Endodermal cell (in vitro differentiated cells): Measurements from ENCODE around the gene GJB5. TPM values are rescaled to one million over a fixed set of nuclear protein-coding genes. Genes with fewer than 3 reads are reported as not detected.

ENCODE experiments used
- DNase-seq: peaks from one replicate; pipeline ENCODE4 v3.0.0-alpha.2; 2017
- H3K27ac ChIP-seq: 2 replicates; pipeline ENCODE4 v1.5.1; 2013; ENCODE audit warnings: mild to moderate bottlenecking, low read depth, low read length, moderate library complexity
- H3K27me3 ChIP-seq: 2 replicates; pipeline ENCODE4 v1.6.1; 2013; ENCODE audit warnings: mild to moderate bottlenecking, low read length, moderate library complexity; ENCODE audit not compliant: insufficient read depth, control insufficient read depth, poor library complexity, severe bottlenecking
- H3K36me3 ChIP-seq: 2 replicates; pipeline ENCODE4 v1.7.0; 2013; ENCODE audit warnings: mild to moderate bottlenecking, low read length, moderate library complexity; ENCODE audit not compliant: control insufficient read depth, insufficient read depth
- H3K4me1 ChIP-seq: one replicate; pipeline ENCODE4 v1.7.0; 2013; ENCODE audit warnings: low read length; ENCODE audit not compliant: control insufficient read depth, insufficient read depth
- H3K4me3 ChIP-seq: 2 replicates; pipeline ENCODE4 v1.5.1; 2013; ENCODE audit warnings: mild to moderate bottlenecking, low read length, moderate library complexity
- H3K9ac ChIP-seq: 2 replicates; pipeline ENCODE4 v1.6.1; 2013; ENCODE audit warnings: mild to moderate bottlenecking, low read length, moderate library complexity; ENCODE audit not compliant: poor library complexity, severe bottlenecking; ENCODE audit errors: extremely low read depth
- H3K9me3 ChIP-seq: 2 replicates; pipeline ENCODE4 v1.6.1; 2013; ENCODE audit warnings: mild to moderate bottlenecking, low read length, moderate library complexity; ENCODE audit not compliant: control insufficient read depth
- H3K27ac Mint-ChIP-seq: 2 replicates; pipeline ENCODE4 v1.8.0; 2020; ENCODE audit warnings: mixed read lengths
- H3K27me3 Mint-ChIP-seq: 2 replicates; pipeline ENCODE4 v1.8.0; 2021; ENCODE audit warnings: mild to moderate bottlenecking, mixed read lengths; ENCODE audit not compliant: insufficient read depth
- H3K36me3 Mint-ChIP-seq: 2 replicates; pipeline ENCODE4 v1.8.0; 2020; ENCODE audit warnings: low read depth, mixed read lengths
- H3K4me1 Mint-ChIP-seq: 2 replicates; pipeline ENCODE4 v1.8.0; 2020; ENCODE audit warnings: mixed read lengths
- H3K4me3 Mint-ChIP-seq: 2 replicates; pipeline ENCODE4 v1.8.0; 2020; ENCODE audit warnings: mild to moderate bottlenecking, moderate library complexity, mixed read lengths
- H3K9me3 Mint-ChIP-seq: 2 replicates; pipeline ENCODE4 v1.8.0; 2020; ENCODE audit warnings: mild to moderate bottlenecking, mixed read lengths
- WGBS, 2 experiments: methylation state at CpG; one replicate each; pipeline versions ENCODE4 v1.1.5 to v1.1.7; 2013; ENCODE audit warnings: missing lambda C conversion rate in 2 of 2, mixed read lengths in 1 of 2; ENCODE audit not compliant: insufficient coverage in 1 of 2, insufficient read length in 1 of 2; 5-methylcytosine and 5-hydroxymethylcytosine counted together
- total RNA-seq, 2 donors: library from RNA; stranded (reverse); fragmentation: NEBNext Ultra II Directional in 1 of 2; extraction: Animal tissue kit (Norgen Biotek cat#: 25700) in 1 of 2; gene quantifications; 2 replicates in 1 of 2; 3 replicates in 1 of 2; pipeline ENCODE4 v1.2.1, GENCODE V29; 2021
- TF ChIP-seq, protein P1 (sequence below): fragments of 200-600 bp; sonication (generic); conservative IDR thresholded peaks from 2 replicates; pipeline ENCODE4 v1.5.0; 2021; ENCODE audit warnings: antibody characterized with exemption, mild to moderate bottlenecking

GJB5 gene
- total RNA-seq, 2 donors from 2014 or later: 0.20 to 0.42 TPM

DNA sequence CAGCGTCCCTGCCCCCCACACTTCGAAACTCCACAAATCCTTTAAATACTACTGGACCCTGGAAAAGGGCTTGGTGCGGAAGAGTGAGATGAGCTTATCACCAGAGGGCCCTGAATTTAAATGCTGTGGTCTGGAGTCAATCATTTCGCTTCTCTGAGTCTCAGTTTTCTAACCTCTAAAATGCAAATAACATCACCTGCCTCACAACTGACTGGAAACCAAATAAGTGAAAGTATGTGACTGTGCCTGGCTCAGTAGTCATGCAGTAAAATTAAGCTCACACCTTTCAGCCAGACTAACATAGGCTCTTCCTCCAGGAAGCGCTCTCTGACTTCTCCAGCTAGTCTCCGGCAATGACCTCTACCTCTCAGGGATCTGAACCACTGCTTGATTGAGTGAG lies 42.1 kb downstream of the GJB5 start:
- 83 to 85% methylated on average over 5 to 6 of the region's 6 CpGs for WGBS, 2 experiments
- H3K9me3 Mint-ChIP-seq: no peaks in the 10 kb centered on the region
- H3K4me3 ChIP-seq: no peak overlapping the region
- no peaks in the 10 kb centered on the region for H3K27me3 ChIP-seq
- DNase-seq: no peak
- H3K4me1 Mint-ChIP-seq: peaks cover 21% of the 10 kb centered on the region
- TF ChIP-seq, protein P1, sequence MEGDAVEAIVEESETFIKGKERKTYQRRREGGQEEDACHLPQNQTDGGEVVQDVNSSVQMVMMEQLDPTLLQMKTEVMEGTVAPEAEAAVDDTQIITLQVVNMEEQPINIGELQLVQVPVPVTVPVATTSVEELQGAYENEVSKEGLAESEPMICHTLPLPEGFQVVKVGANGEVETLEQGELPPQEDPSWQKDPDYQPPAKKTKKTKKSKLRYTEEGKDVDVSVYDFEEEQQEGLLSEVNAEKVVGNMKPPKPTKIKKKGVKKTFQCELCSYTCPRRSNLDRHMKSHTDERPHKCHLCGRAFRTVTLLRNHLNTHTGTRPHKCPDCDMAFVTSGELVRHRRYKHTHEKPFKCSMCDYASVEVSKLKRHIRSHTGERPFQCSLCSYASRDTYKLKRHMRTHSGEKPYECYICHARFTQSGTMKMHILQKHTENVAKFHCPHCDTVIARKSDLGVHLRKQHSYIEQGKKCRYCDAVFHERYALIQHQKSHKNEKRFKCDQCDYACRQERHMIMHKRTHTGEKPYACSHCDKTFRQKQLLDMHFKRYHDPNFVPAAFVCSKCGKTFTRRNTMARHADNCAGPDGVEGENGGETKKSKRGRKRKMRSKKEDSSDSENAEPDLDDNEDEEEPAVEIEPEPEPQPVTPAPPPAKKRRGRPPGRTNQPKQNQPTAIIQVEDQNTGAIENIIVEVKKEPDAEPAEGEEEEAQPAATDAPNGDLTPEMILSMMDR: no peak
- no peak overlapping the region for H3K27ac ChIP-seq
- no peak overlapping the region for H3K9ac ChIP-seq
- no peaks in the 10 kb centered on the region for H3K36me3 ChIP-seq
- no peak overlapping the region for H3K27ac Mint-ChIP-seq
- peaks cover 5% of the 10 kb centered on the region for H3K36me3 Mint-ChIP-seq
- no peak overlapping the region for H3K4me3 Mint-ChIP-seq
- no peaks in the 10 kb centered on the region for H3K4me1 ChIP-seq
- peaks cover 19% of the 10 kb centered on the region for H3K27me3 Mint-ChIP-seq
- H3K9me3 ChIP-seq: no peaks in the 10 kb centered on the region

DNA sequence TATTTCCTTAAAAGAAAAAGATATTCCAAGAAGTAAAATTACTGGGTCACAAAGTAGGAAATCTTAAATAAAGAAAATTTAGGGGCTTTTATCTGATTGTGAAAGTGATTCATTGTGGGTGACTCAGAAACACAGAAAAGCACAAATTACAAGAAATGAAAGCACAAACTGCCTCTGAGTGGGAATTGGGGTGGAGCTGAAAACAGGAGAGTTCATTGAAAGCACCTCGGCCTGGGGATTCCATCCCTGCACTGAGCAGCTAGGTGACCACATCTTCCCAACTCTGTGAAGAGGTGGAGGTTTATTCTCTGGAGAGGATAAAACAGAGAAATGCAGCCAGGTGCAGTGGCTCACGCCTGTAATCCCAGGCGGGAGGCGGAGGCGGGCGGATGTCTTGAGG lies 45.4 kb downstream of the GJB5 start:
- WGBS, 2 experiments: 88 to 95% methylated on average over 2 to 6 of the region's 6 CpGs
- H3K9me3 Mint-ChIP-seq: peaks cover 4% of the 10 kb centered on the region
- no peak overlapping the region for H3K4me3 Mint-ChIP-seq
- Histone ChIP-seq H3K36me3 (no peaks in the 10 kb centered on the region), H3K27ac (no peak overlapping the region), H3K9me3 (peaks cover 22% of the 10 kb centered on the region), H3K4me3 (no peak overlapping the region), H3K27me3 (no peaks in the 10 kb centered on the region), H3K4me1 (peaks cover 3% of the 10 kb centered on the region), H3K9ac (no peak overlapping the region)
- peaks cover 10% of the 10 kb centered on the region for H3K27me3 Mint-ChIP-seq
- no peak for DNase-seq
- TF ChIP-seq, protein P1: no peak
- H3K36me3 Mint-ChIP-seq: no peaks in the 10 kb centered on the region
- no peak overlapping the region for H3K27ac Mint-ChIP-seq
- peaks cover 17% of the 10 kb centered on the region for H3K4me1 Mint-ChIP-seq

DNA sequence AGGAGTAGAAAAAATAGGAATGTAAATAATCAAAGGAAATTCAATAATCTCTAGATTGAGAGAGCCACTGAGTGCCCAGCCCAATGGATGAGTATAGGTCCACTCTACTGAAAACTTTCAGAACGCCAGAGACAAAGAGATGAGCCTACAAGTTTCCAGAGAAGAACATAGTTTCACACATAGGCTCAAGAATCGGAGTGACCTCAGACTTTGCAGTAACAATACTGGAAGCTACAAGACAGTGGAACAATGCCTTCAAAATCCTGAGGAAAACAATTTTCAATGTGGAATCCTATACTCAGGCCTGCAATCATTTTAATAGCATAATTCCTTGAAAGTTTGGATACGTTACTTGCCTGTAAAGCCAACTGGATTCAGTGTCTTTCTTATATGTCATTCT lies 48.9 kb downstream of the GJB5 start:
- no peak overlapping the region for H3K4me3 ChIP-seq
- H3K27ac Mint-ChIP-seq: no peak overlapping the region
- TF ChIP-seq, protein P1: no peak
- H3K9me3 Mint-ChIP-seq: peaks cover 4% of the 10 kb centered on the region
- H3K36me3 Mint-ChIP-seq: no peaks in the 10 kb centered on the region
- no peak overlapping the region for H3K27ac ChIP-seq
- no peaks in the 10 kb centered on the region for H3K36me3 ChIP-seq
- H3K4me3 Mint-ChIP-seq: no peak overlapping the region
- H3K4me1 ChIP-seq: peaks cover 3% of the 10 kb centered on the region
- H3K9ac ChIP-seq: no peak overlapping the region
- no peak for DNase-seq
- WGBS, 2 experiments: 88 to 91% methylated on average over 3 of the region's 3 CpGs
- peaks cover 22% of the 10 kb centered on the region for H3K9me3 ChIP-seq
- peaks cover 6% of the 10 kb centered on the region for H3K4me1 Mint-ChIP-seq
- H3K27me3 Mint-ChIP-seq: peaks cover 11% of the 10 kb centered on the region
- no peaks in the 10 kb centered on the region for H3K27me3 ChIP-seq
